Measurements from ENCODE around the gene PCDHGC3. TPM values are rescaled to one million over a fixed set of nuclear protein-coding genes. Genes with fewer than 3 reads are reported as not detected.

Gene PCDHGC3
- total and polyA plus RNA-seq, 2 experiments from 2014 or later, result 12.9 to 13.8 TPM

DNA sequence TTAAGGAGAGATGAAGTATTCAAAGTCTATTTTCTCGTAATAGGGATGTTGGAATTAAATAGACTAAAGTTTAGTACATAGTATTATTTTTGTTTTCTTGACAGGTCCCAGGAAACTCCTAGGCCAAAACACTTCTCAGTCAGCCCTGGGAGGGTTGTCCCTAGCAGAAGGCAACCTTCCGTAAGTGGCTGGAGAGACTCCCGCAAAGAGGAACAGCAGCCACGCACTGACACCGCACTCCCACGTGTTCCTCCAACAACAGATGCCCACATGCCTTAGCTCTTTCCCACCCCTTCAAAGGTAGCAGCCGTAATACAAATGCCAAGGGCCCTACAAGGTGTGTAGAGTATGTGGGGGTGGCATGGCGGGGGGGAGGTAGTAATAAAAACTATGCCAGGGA, 41.5 kb downstream of the PCDHGC3 start (continued):
- TF ChIP-seq REST (IDR thresholded peaks at IDR 0.05; ENCODE audit: unreplicated experiment) (no peak), ZNF114 (CRISPR knock-in tag; IDR thresholded peaks at IDR 0.05) (no peak), EZH2 (IDR thresholded peaks at IDR 0.05; ENCODE audit: low read depth, unreplicated experiment) (no peak), ZNF331 (CRISPR knock-in tag; IDR thresholded peaks at IDR 0.05; ENCODE audit: low read depth) (no peak), NANOG (IDR thresholded peaks at IDR 0.05; ENCODE audit: borderline replicate concordance) (no peak), STAT1 (IDR thresholded peaks at IDR 0.05; ENCODE audit: unreplicated experiment) (no peak), POLR2AphosphoS5 (IDR thresholded peaks at IDR 0.05; ENCODE audit: low read depth) (no peak), JUNB (IDR thresholded peaks at IDR 0.05; ENCODE audit: unreplicated experiment) (no peak), CREB1 (CRISPR knock-in tag; IDR thresholded peaks at IDR 0.05; ENCODE audit: low read depth) (no peak)

DNA sequence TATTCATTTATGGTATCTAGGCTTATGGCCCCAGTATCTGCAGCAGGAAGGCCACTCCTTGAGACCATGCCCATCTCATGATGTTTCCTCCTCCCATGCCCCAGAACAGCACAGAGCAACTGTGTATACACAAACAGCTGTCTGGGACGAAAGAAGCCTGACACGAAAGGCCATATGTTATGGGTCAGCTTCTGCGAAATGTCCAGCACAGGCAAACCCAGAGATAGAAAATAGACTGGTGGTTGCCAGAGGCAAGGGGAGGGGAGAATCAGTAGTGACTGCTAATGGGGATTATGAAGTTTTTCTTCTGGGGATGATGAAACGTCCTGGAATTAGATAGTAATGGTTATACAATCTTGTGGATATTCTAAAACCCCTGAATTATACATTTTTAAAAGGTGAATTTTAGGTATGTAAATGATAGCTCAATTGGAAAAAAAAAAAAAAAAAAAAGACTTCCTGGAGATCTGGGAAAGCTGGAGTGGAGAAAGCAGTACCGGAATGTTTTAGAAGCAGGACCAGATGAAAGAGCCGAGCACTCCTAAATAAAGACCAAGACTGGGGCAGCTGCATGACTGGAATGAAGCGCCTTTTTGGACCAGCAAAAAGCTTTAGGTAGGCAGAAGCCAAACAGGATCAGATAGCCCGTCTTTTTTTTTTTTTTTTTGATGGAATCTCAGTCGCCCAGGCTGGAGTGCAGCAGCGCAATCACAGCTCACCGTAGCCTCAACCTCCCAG, 42.3 kb downstream of the PCDHGC3 start:
- Mint-ChIP-seq H3K9me3 (no peaks in the 10 kb centered on the region; the same call in 2 of the 3 replicates), H3K27me3 (ENCODE audit: insufficient read depth, low read depth, poor library complexity) (peaks cover 13% of the 10 kb centered on the region), H3K4me3 (no peak overlapping the region), H3K36me3 (ENCODE audit: low read depth) (peaks cover 58% of the 10 kb centered on the region), H3K27ac (no peak overlapping the region; the same call in 1 of the 2 replicates), H3K4me1 (peaks cover 26% of the 10 kb centered on the region)
- H3F3A ChIP-seq (replicated peaks; ENCODE audit: low read depth), result no peaks in the 10 kb centered on the region
- 0 out of 2 replicates have a peak, but pooled peaks cover 3% of the 10 kb centered on the region for H3K79me2 ChIP-seq (replicated peaks; ENCODE audit: insufficient read depth)
- H3K4me3 ChIP-seq, result no peak overlapping the region
- H3K9me2 ChIP-seq (ENCODE audit: insufficient read depth), result no peaks in the 10 kb centered on the region
- peaks cover 4% of the 10 kb centered on the region for H4K20me1 ChIP-seq (replicated peaks; ENCODE audit: insufficient read depth)
- H3K27ac ChIP-seq (ENCODE audit: low read depth), result 0 out of 2 replicates have a peak overlapping the region, but pooled peaks have one; percentile 32
- DNase-seq (ENCODE audit: low spot score), result no peak
- peaks cover 9% of the 10 kb centered on the region for H3K4me1 ChIP-seq (ENCODE audit: insufficient read depth)
- no peak overlapping the region for H2AFZ ChIP-seq
- no peaks in the 10 kb centered on the region for H3K27me3 ChIP-seq (ENCODE audit: insufficient read depth)
- no peak for ATAC-seq
- peaks cover 27% of the 10 kb centered on the region for H3K36me3 ChIP-seq (ENCODE audit: insufficient read depth)
- no peak overlapping the region for H3K4me2 ChIP-seq
- TF ChIP-seq POLR2AphosphoS5 (IDR thresholded peaks at IDR 0.05; ENCODE audit: low read depth) (no peak), ZNF114 (CRISPR knock-in tag; IDR thresholded peaks at IDR 0.05) (no peak), EZH2 (IDR thresholded peaks at IDR 0.05; ENCODE audit: low read depth, unreplicated experiment) (no peak), ZNF331 (CRISPR knock-in tag; IDR thresholded peaks at IDR 0.05; ENCODE audit: low read depth) (no peak), NANOG (IDR thresholded peaks at IDR 0.05; ENCODE audit: borderline replicate concordance) (no peak)
- TF ChIP-seq, protein P1, sequence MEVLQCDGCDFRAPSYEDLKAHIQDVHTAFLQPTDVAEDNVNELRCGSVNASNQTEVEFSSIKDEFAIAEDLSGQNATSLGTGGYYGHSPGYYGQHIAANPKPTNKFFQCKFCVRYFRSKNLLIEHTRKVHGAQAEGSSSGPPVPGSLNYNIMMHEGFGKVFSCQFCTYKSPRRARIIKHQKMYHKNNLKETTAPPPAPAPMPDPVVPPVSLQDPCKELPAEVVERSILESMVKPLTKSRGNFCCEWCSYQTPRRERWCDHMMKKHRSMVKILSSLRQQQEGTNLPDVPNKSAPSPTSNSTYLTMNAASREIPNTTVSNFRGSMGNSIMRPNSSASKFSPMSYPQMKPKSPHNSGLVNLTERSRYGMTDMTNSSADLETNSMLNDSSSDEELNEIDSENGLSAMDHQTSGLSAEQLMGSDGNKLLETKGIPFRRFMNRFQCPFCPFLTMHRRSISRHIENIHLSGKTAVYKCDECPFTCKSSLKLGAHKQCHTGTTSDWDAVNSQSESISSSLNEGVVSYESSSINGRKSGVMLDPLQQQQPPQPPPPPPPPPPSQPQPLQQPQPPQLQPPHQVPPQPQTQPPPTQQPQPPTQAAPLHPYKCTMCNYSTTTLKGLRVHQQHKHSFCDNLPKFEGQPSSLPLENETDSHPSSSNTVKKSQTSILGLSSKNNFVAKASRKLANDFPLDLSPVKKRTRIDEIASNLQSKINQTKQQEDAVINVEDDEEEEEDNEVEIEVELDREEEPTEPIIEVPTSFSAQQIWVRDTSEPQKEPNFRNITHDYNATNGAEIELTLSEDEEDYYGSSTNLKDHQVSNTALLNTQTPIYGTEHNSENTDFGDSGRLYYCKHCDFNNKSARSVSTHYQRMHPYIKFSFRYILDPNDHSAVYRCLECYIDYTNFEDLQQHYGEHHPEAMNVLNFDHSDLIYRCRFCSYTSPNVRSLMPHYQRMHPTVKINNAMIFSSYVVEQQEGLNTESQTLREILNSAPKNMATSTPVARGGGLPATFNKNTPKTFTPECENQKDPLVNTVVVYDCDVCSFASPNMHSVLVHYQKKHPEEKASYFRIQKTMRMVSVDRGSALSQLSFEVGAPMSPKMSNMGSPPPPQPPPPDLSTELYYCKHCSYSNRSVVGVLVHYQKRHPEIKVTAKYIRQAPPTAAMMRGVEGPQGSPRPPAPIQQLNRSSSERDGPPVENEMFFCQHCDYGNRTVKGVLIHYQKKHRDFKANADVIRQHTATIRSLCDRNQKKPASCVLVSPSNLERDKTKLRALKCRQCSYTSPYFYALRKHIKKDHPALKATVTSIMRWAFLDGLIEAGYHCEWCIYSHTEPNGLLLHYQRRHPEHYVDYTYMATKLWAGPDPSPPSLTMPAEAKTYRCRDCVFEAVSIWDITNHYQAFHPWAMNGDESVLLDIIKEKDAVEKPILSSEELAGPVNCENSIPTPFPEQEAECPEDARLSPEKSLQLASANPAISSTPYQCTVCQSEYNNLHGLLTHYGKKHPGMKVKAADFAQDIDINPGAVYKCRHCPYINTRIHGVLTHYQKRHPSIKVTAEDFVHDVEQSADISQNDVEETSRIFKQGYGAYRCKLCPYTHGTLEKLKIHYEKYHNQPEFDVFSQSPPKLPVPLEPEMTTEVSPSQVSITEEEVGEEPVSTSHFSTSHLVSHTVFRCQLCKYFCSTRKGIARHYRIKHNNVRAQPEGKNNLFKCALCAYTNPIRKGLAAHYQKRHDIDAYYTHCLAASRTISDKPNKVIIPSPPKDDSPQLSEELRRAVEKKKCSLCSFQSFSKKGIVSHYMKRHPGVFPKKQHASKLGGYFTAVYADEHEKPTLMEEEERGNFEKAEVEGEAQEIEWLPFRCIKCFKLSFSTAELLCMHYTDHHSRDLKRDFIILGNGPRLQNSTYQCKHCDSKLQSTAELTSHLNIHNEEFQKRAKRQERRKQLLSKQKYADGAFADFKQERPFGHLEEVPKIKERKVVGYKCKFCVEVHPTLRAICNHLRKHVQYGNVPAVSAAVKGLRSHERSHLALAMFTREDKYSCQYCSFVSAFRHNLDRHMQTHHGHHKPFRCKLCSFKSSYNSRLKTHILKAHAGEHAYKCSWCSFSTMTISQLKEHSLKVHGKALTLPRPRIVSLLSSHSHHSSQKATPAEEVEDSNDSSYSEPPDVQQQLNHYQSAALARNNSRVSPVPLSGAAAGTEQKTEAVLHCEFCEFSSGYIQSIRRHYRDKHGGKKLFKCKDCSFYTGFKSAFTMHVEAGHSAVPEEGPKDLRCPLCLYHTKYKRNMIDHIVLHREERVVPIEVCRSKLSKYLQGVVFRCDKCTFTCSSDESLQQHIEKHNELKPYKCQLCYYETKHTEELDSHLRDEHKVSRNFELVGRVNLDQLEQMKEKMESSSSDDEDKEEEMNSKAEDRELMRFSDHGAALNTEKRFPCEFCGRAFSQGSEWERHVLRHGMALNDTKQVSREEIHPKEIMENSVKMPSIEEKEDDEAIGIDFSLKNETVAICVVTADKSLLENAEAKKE (CRISPR knock-in tag; IDR thresholded peaks at IDR 0.05), result no peak
- TF ChIP-seq, protein P2, sequence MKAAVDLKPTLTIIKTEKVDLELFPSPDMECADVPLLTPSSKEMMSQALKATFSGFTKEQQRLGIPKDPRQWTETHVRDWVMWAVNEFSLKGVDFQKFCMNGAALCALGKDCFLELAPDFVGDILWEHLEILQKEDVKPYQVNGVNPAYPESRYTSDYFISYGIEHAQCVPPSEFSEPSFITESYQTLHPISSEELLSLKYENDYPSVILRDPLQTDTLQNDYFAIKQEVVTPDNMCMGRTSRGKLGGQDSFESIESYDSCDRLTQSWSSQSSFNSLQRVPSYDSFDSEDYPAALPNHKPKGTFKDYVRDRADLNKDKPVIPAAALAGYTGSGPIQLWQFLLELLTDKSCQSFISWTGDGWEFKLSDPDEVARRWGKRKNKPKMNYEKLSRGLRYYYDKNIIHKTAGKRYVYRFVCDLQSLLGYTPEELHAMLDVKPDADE (IDR thresholded peaks at IDR 0.05), result no peak
